GM23248 (cell line): Measurements from ENCODE around the gene SHROOM3.

ENCODE experiments used
- EZH2 ChIP-seq: fragments of 200-600 bp; sonication (generic); IDR thresholded peaks from 2 replicates; pipeline ENCODE4 v1.6.1; 2018; ENCODE audit warnings: antibody characterized with exemption, mild to moderate bottlenecking; ENCODE audit not compliant: insufficient read depth, poor library complexity, severe bottlenecking
- EZH2phosphoT487 ChIP-seq: fragments of 200-600 bp; sonication (generic); IDR thresholded peaks from 2 replicates; pipeline ENCODE4 v1.6.1; 2018; ENCODE audit warnings: antibody characterized with exemption, moderate library complexity, mild to moderate bottlenecking, low read depth; ENCODE audit not compliant: insufficient read depth

DNA sequence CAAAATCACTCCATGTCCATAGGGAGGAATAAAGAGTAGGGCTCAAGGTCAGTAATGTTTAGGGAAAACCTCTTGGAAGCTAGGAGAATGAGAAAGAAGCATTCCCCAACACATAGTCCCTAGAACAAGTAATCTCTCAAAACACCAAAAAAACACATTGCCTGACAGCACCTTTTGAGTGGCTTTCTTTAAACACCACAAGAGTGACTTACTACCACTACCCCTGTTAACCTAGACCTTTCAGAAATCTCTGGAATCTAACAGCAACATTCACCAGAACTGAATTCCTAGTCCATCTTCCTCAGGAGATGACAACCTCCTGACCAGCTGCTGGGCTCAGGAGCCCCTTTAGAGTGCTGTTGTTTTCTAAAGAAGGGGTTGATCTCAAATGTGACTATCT is 320.7 kb downstream of the SHROOM3 start:
- TF ChIP-seq EZH2 (no peak), EZH2phosphoT487 (no peak)
